Measurements from ENCODE around the gene UMODL1. TPM values are rescaled to one million over a fixed set of nuclear protein-coding genes. Genes with fewer than 3 reads are reported as not detected.

The UMODL1 gene
- total RNA-seq, 2 experiments from 2014 or later = 0.42 to 0.49 TPM

GRCh38 chr21:42098957-42099505, 27.9 kb downstream of the UMODL1 start:
- Histone ChIP-seq H3K27ac (ENCODE audit: low read depth in 1 of 2, low read length in 2 of 2) (no peak overlapping the region), H3K36me3 (ENCODE audit: insufficient read depth, low read length) (no peaks in the 10 kb centered on the region), H3K9me3 (ENCODE audit: control insufficient read depth in 1 of 2, insufficient read depth in 1 of 2, low read length in 2 of 2) (peaks cover 0 to 10% of the 10 kb centered on the region in 2 experiments), H3K27me3 (ENCODE audit: control insufficient read depth in 1 of 2, insufficient read depth in 2 of 2, low read length in 2 of 2) (no peaks in the 10 kb centered on the region), H3K4me3 (ENCODE audit: low read length) (no peak overlapping the region), H3K4me1 (ENCODE audit: insufficient read depth, low read length) (no peaks in the 10 kb centered on the region)
- no peaks in the 10 kb centered on the region for H3K27me3 Mint-ChIP-seq
- POLR2A ChIA-PET = no interaction called here
- DNase-seq (no peak), ATAC-seq (ENCODE audit: poor library complexity) (no peak)
- TF ChIP-seq CTCF (IDR thresholded peaks at IDR 0.05) = no peak
- H3K4me1 Mint-ChIP-seq (ENCODE audit: low read depth) = peaks cover 8% of the 10 kb centered on the region
- no peaks in the 10 kb centered on the region for H3K36me3 Mint-ChIP-seq (ENCODE audit: low read depth)
- no peak overlapping the region for H3K27ac Mint-ChIP-seq
- CTCF ChIA-PET = no interaction called here
- intact Hi-C loops (cut with DNase I, micrococcal nuclease) = no loop called here
- H3K9me3 Mint-ChIP-seq = no peaks in the 10 kb centered on the region
- H3K4me3 Mint-ChIP-seq = no peak overlapping the region

GRCh38 chr21:42101246-42101645, 30.1 kb downstream of the UMODL1 start:
- H3K4me1 Mint-ChIP-seq (ENCODE audit: low read depth) = peaks cover 8% of the 10 kb centered on the region
- intact Hi-C loops (cut with DNase I, micrococcal nuclease) = no loop called here
- DNase-seq (no peak), ATAC-seq (ENCODE audit: poor library complexity) (no peak)
- ChIA-PET CTCF (no interaction called here), POLR2A (no interaction called here)
- H3K4me3 ChIP-seq (ENCODE audit: low read length) = no peak overlapping the region
- H3K9me3 Mint-ChIP-seq = no peaks in the 10 kb centered on the region
- no peak overlapping the region for H3K27ac Mint-ChIP-seq
- no peaks in the 10 kb centered on the region for H3K36me3 ChIP-seq (ENCODE audit: insufficient read depth, low read length)
- no peaks in the 10 kb centered on the region for H3K27me3 ChIP-seq (ENCODE audit: control insufficient read depth in 1 of 2, insufficient read depth in 2 of 2, low read length in 2 of 2)
- no peak overlapping the region for H3K27ac ChIP-seq (ENCODE audit: low read depth in 1 of 2, low read length in 2 of 2)
- H3K36me3 Mint-ChIP-seq (ENCODE audit: low read depth) = no peaks in the 10 kb centered on the region
- H3K9me3 ChIP-seq (ENCODE audit: control insufficient read depth in 1 of 2, insufficient read depth in 1 of 2, low read length in 2 of 2) = no peaks in the 10 kb centered on the region
- TF ChIP-seq CTCF (IDR thresholded peaks at IDR 0.05) = no peak
- H3K4me3 Mint-ChIP-seq = no peak overlapping the region
- H3K27me3 Mint-ChIP-seq = no peaks in the 10 kb centered on the region
- H3K4me1 ChIP-seq (ENCODE audit: insufficient read depth, low read length) = no peaks in the 10 kb centered on the region

GRCh38 chr21:42102076-42102475, 31.0 kb downstream of the UMODL1 start:
- H3K4me3 ChIP-seq (ENCODE audit: low read length) = no peak overlapping the region
- no peak overlapping the region for H3K27ac ChIP-seq (ENCODE audit: low read depth in 1 of 2, low read length in 2 of 2)
- H3K4me3 Mint-ChIP-seq = no peak overlapping the region
- H3K9me3 ChIP-seq (ENCODE audit: control insufficient read depth in 1 of 2, insufficient read depth in 1 of 2, low read length in 2 of 2) = no peaks in the 10 kb centered on the region
- peaks cover 8% of the 10 kb centered on the region for H3K4me1 Mint-ChIP-seq (ENCODE audit: low read depth)
- no peak for ATAC-seq (ENCODE audit: poor library complexity)
- H3K27ac Mint-ChIP-seq = no peak overlapping the region
- no peaks in the 10 kb centered on the region for H3K27me3 ChIP-seq (ENCODE audit: control insufficient read depth in 1 of 2, insufficient read depth in 2 of 2, low read length in 2 of 2)
- no peaks in the 10 kb centered on the region for H3K36me3 ChIP-seq (ENCODE audit: insufficient read depth, low read length)
- no peaks in the 10 kb centered on the region for H3K36me3 Mint-ChIP-seq (ENCODE audit: low read depth)
- H3K9me3 Mint-ChIP-seq = no peaks in the 10 kb centered on the region
- H3K4me1 ChIP-seq (ENCODE audit: insufficient read depth, low read length) = peaks cover 2% of the 10 kb centered on the region
- intact Hi-C loops (cut with DNase I, micrococcal nuclease) = no loop called here
- ChIA-PET CTCF (no interaction called here), POLR2A (no interaction called here)
- no peak for DNase-seq
- TF ChIP-seq CTCF (IDR thresholded peaks at IDR 0.05) = no peak
- no peaks in the 10 kb centered on the region for H3K27me3 Mint-ChIP-seq

Measured in CD4-positive, alpha-beta T cell (primary cell).